PC-9 (cell line): ENCODE measurements around the gene SRSF3. TPM values are rescaled to one million over a fixed set of nuclear protein-coding genes. Genes with fewer than 3 reads are reported as not detected.

Experiments
- BruUV-seq: library from RNA; stranded (reverse); fragments of 400-500 nt; replicated peaks from 2 replicates; lab custom pipeline; 2021; lab: Mats Ljungman, UMichigan
- CTCF ChIA-PET: fragments of 300-600 bp; sonication (Branson Sonifier 250); formaldehyde crosslinking; loops from one replicate; lab custom pipeline; 2022; ENCODE audit warnings: antibody characterized with exemption; lab: Charles Lee
- POLR2A ChIA-PET: fragments of 300-600 bp; sonication (Branson Sonifier 250); formaldehyde crosslinking; loops from one replicate; lab custom pipeline; 2022; ENCODE audit warnings: antibody characterized with exemption; ENCODE audit not compliant: unreplicated experiment; lab: Charles Lee
- DNase-seq, 2 experiments: peaks; one replicate each; pipeline versions ENCODE4 v3.0.0 to v3.0.0-alpha.2; 2015 to 2022; ENCODE audit warnings: mixed read lengths in 1 of 2
- H2AFZ ChIP-seq: fragments of 200-600 bp; sonication (generic); 2 replicates; pipeline ENCODE4 v1.8.1; 2017; ENCODE audit warnings: antibody characterized with exemption
- H3F3A ChIP-seq: fragments of 200-600 bp; sonication (generic); 2 replicates; pipeline ENCODE4 v1.8.1; 2017; ENCODE audit warnings: antibody characterized with exemption, mild to moderate bottlenecking, low read depth; ENCODE audit not compliant: insufficient read depth
- H3K27ac ChIP-seq: fragments of 200-600 bp; sonication (generic); 2 replicates; pipeline ENCODE4 v1.6.1; 2016; ENCODE audit warnings: mixed run types
- H3K27me3 ChIP-seq: fragments of 200-600 bp; sonication (generic); 2 replicates; pipeline ENCODE4 v1.6.1; 2016; ENCODE audit warnings: low read depth, mixed run types; ENCODE audit not compliant: insufficient read depth
- H3K36me3 ChIP-seq: fragments of 200-600 bp; sonication (generic); 2 replicates; pipeline ENCODE4 v1.6.1; 2016; ENCODE audit warnings: low read depth, mixed run types
- H3K4me1 ChIP-seq: fragments of 200-600 bp; sonication (generic); replicated peaks from 2 replicates; pipeline ENCODE4 v1.6.1; 2016; ENCODE audit warnings: mixed run types; ENCODE audit not compliant: insufficient read depth
- H3K4me2 ChIP-seq: fragments of 200-600 bp; sonication (generic); 2 replicates; pipeline ENCODE4 v1.6.1; 2017; ENCODE audit warnings: mixed run types
- H3K4me3 ChIP-seq: fragments of 200-600 bp; sonication (generic); 2 replicates; pipeline ENCODE4 v1.6.1; 2016; ENCODE audit warnings: mixed run types
- H3K79me2 ChIP-seq: fragments of 200-600 bp; sonication (generic); 2 replicates; pipeline ENCODE4 v1.6.1; 2017; ENCODE audit warnings: low read depth, mixed run types
- H3K9me2 ChIP-seq: fragments of 200-600 bp; sonication (generic); 2 replicates; pipeline ENCODE4 v1.8.1; 2017; ENCODE audit warnings: mild to moderate bottlenecking; ENCODE audit not compliant: insufficient read depth
- H3K9me3 ChIP-seq: fragments of 200-600 bp; sonication (generic); 2 replicates; pipeline ENCODE4 v1.8.1; 2016; ENCODE audit warnings: low read depth; ENCODE audit not compliant: insufficient read depth
- H4K20me1 ChIP-seq: fragments of 200-600 bp; sonication (generic); 2 replicates; pipeline ENCODE4 v1.8.1; 2017; ENCODE audit not compliant: insufficient read depth
- CTCF ChIP-seq: fragments of 200-600 bp; sonication (generic); conservative IDR thresholded peaks from 2 replicates; pipeline ENCODE4 v1.6.1; 2017; ENCODE audit warnings: mixed run types, antibody characterized with exemption, mild to moderate bottlenecking, moderate library complexity
- EZH2 ChIP-seq: fragments of 200-600 bp; sonication (generic); IDR thresholded peaks from 2 replicates; pipeline ENCODE4 v1.8.0; 2017; ENCODE audit warnings: antibody characterized with exemption, low read depth
- intact Hi-C: fragments of 100-400 bp; cut with micrococcal nuclease; formaldehyde crosslinking; loops from one replicate; pipeline ENCODE4 v1.10.0; 2022; ENCODE audit not compliant: unreplicated experiment
- total RNA-seq: library from RNA; stranded (reverse); gene quantifications from 2 replicates; pipeline ENCODE4 v1.2.3, GENCODE V29; 2021

Gene SRSF3
- total RNA-seq, 1 experiment from 2014 or later = 278 TPM

DNA sequence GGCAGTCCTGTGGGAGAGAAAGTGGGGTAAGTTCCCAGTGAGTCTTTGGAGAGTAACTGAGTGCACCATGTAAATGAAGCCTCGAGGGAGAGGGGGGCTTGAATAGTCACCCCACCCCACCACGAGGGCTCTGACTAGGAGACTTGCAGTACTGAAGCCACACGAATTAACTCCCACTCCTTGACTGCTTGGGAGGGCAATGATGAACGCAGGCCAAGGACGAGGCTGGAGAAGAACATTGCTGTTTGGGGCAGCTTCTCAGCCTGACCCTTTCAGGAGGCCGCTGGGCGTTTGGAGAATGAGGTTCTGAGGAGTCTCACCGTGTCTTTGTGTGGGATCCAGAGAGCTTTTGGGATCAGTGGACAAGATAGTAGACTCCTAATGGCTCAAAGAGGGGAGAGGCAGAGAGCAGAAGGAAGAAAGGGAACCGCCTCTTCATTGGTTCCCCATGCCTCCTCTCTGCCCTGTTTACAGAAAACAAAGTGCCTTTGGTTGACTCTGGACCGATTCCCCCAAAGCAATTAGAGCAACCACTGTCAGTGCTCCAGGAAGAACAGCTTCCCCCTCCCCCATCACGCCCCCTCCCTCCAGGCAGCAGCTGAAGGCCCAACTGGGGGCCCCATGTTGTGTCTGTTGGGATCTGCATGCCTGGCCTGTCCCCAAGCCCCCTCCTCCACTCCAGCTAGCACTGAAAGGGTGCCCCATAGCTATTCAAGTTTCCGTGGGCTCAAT, 42.7 kb downstream of the SRSF3 start:
- no peak for DNase-seq
- Histone ChIP-seq H3K27me3 (no peaks in the 10 kb centered on the region), H3K9me2 (no peaks in the 10 kb centered on the region), H3K36me3 (no peaks in the 10 kb centered on the region), H3K4me1 (peaks cover 15% of the 10 kb centered on the region), H3K27ac (no peak overlapping the region), H3F3A (peaks cover 10% of the 10 kb centered on the region; the same call in 1 of the 2 replicates), H4K20me1 (no peaks in the 10 kb centered on the region), H2AFZ (no peak overlapping the region), H3K4me2 (no peak overlapping the region), H3K79me2 (no peaks in the 10 kb centered on the region), H3K4me3 (no peak overlapping the region), H3K9me3 (no peaks in the 10 kb centered on the region)
- TF ChIP-seq EZH2 (no peak), CTCF (no peak)
- intact Hi-C loops = no loop called here
- CTCF ChIA-PET = interaction anchor here (0.6 to 0.7 kb wide), 2 partner anchors 17 to 202 kb away, joined by 3 to 6 read pairs; no protein-coding TSS in a partner anchor
- no TSS peak for BruUV-seq
- POLR2A ChIA-PET = no interaction called here

- Histone ChIP-seq H3K4me3 (no peak overlapping the region), H3K9me3 (no peaks in the 10 kb centered on the region), H4K20me1 (no peaks in the 10 kb centered on the region), H3K4me1 (peaks cover 23% of the 10 kb centered on the region), H3K79me2 (no peaks in the 10 kb centered on the region), H3F3A (peaks cover 16% of the 10 kb centered on the region; the same call in 1 of the 2 replicates), H3K9me2 (no peaks in the 10 kb centered on the region), H3K27me3 (no peaks in the 10 kb centered on the region), H3K27ac (no peak overlapping the region), H3K4me2 (no peak overlapping the region), H3K36me3 (no peaks in the 10 kb centered on the region), H2AFZ (no peak overlapping the region)
- POLR2A ChIA-PET = no interaction called here
- no peak for TF ChIP-seq CTCF
- no peak for TF ChIP-seq EZH2
- no peak for DNase-seq
- BruUV-seq = no TSS peak
- intact Hi-C loops = no loop called here
- CTCF ChIA-PET = no interaction called here
These were observed 44.4 kb downstream of the SRSF3 start for GRCh38 chr6:36638579-36638978.

DNA sequence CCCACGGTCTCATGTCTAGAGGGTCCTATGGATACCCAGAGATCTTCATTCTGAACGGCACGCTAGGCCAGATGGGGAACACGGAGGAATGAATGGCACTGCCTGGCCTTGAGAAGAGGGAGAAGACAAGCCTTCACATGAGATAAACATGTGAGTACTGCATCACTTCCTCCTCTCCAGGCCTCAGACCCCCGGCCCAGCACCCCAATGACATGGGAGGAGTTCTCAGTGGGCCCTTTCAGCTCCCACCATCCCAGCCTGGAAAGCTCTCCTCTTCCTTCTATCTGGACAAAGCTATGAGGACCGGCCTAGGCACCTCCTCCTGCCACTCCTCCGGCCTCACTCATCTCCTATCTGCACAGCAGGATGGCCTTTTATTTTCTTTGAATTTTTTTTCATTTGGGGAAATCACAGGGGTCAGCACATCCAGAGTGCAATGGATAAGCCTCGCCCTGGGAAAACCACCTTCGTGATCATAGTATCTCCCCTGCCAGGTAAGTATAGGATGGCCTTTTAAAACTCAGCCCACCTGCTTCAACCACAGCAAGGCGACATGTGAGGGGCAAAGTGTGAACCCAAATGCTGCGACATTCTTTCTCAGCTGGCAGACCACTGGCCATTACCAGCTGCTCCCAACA, 45.1 kb downstream of the SRSF3 start:
- no peaks in the 10 kb centered on the region for H3K9me2 ChIP-seq
- DNase-seq = no peak
- H4K20me1 ChIP-seq = no peaks in the 10 kb centered on the region
- H3K27me3 ChIP-seq = no peaks in the 10 kb centered on the region
- H3F3A ChIP-seq = peaks cover 21% of the 10 kb centered on the region
- no peaks in the 10 kb centered on the region for H3K9me3 ChIP-seq
- no peak overlapping the region for H2AFZ ChIP-seq
- intact Hi-C loops = no loop called here
- H3K4me1 ChIP-seq = peaks cover 22% of the 10 kb centered on the region
- no peak for TF ChIP-seq CTCF
- TF ChIP-seq EZH2 = no peak
- ChIA-PET POLR2A (no interaction called here), CTCF (no interaction called here)
- no peak overlapping the region for H3K4me3 ChIP-seq
- no peaks in the 10 kb centered on the region for H3K36me3 ChIP-seq
- H3K4me2 ChIP-seq = no peak overlapping the region
- H3K79me2 ChIP-seq = no peaks in the 10 kb centered on the region
- no peak overlapping the region for H3K27ac ChIP-seq
- BruUV-seq = no TSS peak
